GM12892 (cell line): ENCODE results near the gene LRRC25.

ENCODE experiments used
- POLR2A ChIP-seq: IDR thresholded peaks from 2 replicates; pipeline ENCODE4 v1.6.1; 2011; ENCODE audit warnings: low read depth, low read length, control low read depth
- POLR2AphosphoS5 ChIP-seq: IDR thresholded peaks from 2 replicates; pipeline ENCODE4 v1.6.1; 2011; ENCODE audit warnings: low read depth, low read length, control low read depth
- TAF1 ChIP-seq: IDR thresholded peaks from 2 replicates; pipeline ENCODE4 v1.6.1; 2011; ENCODE audit warnings: low read depth, mild to moderate bottlenecking, control low read depth, low read length, borderline replicate concordance

GRCh38 chr19:18445262-18445948, 48.0 kb upstream of the LRRC25 start:
- TF ChIP-seq POLR2AphosphoS5, result no peak
- TF ChIP-seq POLR2A, result no peak
- TF ChIP-seq TAF1, result no peak
